ENCODE data around the gene CDH10.

GRCh38 chr5:24693609-24694008 lies 48.8 kb upstream of the CDH10 start:
- TF ChIP-seq CTCF (conservative IDR thresholded peaks at IDR 0.05; ENCODE audit: low read length), result no peak
- TF ChIP-seq EZH2phosphoT487 (IDR thresholded peaks at IDR 0.05; ENCODE audit: borderline replicate concordance, low read depth, low read length), result no peak
